ENCODE measurements around the gene SLC6A2. TPM values are rescaled to one million over a fixed set of nuclear protein-coding genes. Genes with fewer than 3 reads are reported as not detected.

The SLC6A2 gene
- total and polyA plus RNA-seq, 2 of the 13 experiments (the other 11 are each of a cell fraction or from before 2014, with no cell fraction given) = 0.62 to 0.66 TPM

DNA sequence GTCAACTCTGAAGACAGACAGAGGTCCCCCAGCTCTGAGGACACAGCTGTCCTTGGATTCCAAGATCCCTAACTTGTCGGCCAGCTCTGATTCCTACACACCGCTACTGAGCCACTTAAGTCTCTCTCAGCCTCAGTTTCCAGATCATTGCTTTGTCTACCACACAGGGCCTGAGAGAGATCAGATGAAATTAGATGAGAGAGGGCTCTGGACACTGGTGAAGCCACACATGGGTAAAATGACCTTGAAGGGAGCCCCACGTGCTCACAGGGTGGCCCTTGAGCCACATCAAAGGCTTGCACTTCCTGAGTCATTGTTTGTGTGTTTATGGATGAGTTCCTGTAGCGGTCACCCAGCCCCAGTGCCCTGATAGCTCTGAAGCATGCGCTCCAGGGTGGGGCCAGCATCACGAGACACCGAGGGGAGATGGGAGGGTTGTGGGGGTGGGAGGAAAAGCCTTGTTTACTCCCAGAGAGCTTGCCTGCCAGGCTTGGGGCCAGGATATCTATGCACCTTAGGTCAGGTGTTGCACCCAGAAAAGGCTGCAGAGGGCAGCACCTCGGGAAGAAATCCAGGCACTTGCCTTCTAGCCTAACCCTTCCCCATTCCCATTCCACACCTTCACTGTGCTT lies 32.7 kb upstream of the SLC6A2 start (continued):
- TF ChIP-seq, protein P1, sequence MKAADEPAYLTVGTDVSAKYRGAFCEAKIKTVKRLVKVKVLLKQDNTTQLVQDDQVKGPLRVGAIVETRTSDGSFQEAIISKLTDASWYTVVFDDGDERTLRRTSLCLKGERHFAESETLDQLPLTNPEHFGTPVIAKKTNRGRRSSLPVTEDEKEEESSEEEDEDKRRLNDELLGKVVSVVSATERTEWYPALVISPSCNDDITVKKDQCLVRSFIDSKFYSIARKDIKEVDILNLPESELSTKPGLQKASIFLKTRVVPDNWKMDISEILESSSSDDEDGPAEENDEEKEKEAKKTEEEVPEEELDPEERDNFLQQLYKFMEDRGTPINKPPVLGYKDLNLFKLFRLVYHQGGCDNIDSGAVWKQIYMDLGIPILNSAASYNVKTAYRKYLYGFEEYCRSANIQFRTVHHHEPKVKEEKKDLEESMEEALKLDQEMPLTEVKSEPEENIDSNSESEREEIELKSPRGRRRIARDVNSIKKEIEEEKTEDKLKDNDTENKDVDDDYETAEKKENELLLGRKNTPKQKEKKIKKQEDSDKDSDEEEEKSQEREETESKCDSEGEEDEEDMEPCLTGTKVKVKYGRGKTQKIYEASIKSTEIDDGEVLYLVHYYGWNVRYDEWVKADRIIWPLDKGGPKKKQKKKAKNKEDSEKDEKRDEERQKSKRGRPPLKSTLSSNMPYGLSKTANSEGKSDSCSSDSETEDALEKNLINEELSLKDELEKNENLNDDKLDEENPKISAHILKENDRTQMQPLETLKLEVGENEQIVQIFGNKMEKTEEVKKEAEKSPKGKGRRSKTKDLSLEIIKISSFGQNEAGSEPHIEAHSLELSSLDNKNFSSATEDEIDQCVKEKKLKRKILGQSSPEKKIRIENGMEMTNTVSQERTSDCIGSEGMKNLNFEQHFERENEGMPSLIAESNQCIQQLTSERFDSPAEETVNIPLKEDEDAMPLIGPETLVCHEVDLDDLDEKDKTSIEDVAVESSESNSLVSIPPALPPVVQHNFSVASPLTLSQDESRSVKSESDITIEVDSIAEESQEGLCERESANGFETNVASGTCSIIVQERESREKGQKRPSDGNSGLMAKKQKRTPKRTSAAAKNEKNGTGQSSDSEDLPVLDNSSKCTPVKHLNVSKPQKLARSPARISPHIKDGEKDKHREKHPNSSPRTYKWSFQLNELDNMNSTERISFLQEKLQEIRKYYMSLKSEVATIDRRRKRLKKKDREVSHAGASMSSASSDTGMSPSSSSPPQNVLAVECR (CRISPR knock-in tag; IDR thresholded peaks at IDR 0.05; ENCODE audit: borderline replicate concordance) = peak; percentile 77; the same call in 1 of the 2 replicates
- TF ChIP-seq SMARCE1 (IDR thresholded peaks at IDR 0.05; ENCODE audit: borderline replicate concordance) = no peak
- peak; percentile 80 for TF ChIP-seq GATAD1 (CRISPR knock-in tag; IDR thresholded peaks at IDR 0.05)
- no peak for TF ChIP-seq ZNF775 (CRISPR knock-in tag; IDR thresholded peaks at IDR 0.05; ENCODE audit: borderline replicate concordance)
- no peak; the same call in 1 of the 2 replicates for TF ChIP-seq ATF7 (IDR thresholded peaks at IDR 0.05)
- TF ChIP-seq ATF7 (CRISPR knock-in tag; IDR thresholded peaks at IDR 0.05) = peak; percentile 81
- TF ChIP-seq XBP1 (CRISPR knock-in tag; IDR thresholded peaks at IDR 0.05) = 0 out of 2 replicates have a peak, but pooled peaks have one; percentile 87
- TF ChIP-seq, protein P2, sequence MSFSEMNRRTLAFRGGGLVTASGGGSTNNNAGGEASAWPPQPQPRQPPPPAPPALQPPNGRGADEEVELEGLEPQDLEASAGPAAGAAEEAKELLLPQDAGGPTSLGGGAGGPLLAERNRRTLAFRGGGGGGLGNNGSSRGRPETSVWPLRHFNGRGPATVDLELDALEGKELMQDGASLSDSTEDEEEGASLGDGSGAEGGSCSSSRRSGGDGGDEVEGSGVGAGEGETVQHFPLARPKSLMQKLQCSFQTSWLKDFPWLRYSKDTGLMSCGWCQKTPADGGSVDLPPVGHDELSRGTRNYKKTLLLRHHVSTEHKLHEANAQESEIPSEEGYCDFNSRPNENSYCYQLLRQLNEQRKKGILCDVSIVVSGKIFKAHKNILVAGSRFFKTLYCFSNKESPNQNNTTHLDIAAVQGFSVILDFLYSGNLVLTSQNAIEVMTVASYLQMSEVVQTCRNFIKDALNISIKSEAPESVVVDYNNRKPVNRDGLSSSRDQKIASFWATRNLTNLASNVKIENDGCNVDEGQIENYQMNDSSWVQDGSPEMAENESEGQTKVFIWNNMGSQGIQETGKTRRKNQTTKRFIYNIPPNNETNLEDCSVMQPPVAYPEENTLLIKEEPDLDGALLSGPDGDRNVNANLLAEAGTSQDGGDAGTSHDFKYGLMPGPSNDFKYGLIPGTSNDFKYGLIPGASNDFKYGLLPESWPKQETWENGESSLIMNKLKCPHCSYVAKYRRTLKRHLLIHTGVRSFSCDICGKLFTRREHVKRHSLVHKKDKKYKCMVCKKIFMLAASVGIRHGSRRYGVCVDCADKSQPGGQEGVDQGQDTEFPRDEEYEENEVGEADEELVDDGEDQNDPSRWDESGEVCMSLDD (CRISPR knock-in tag; IDR thresholded peaks at IDR 0.05; ENCODE audit: borderline replicate concordance) = peak; percentile 80; the same call in 1 of the 2 replicates
- no peak for TF ChIP-seq GLI4 (CRISPR knock-in tag; IDR thresholded peaks at IDR 0.05; ENCODE audit: borderline replicate concordance)
- TF ChIP-seq DMAP1 (CRISPR knock-in tag; IDR thresholded peaks at IDR 0.05) = peak; percentile 87
- TF ChIP-seq ZNF460 (CRISPR knock-in tag; IDR thresholded peaks at IDR 0.05; ENCODE audit: borderline replicate concordance) = no peak
- TF ChIP-seq NCOA5 (CRISPR knock-in tag; IDR thresholded peaks at IDR 0.05) = no peak
- TF ChIP-seq ZNF543 (CRISPR knock-in tag; IDR thresholded peaks at IDR 0.05) = peak; percentile 93
- peak; percentile 58 for TF ChIP-seq CEBPG (CRISPR knock-in tag; IDR thresholded peaks at IDR 0.05)
- 0 out of 2 replicates have a peak, but pooled peaks have one; percentile 30 for TF ChIP-seq PCBP1 (IDR thresholded peaks at IDR 0.05; ENCODE audit: borderline replicate concordance, low read depth, low read length)
- TF ChIP-seq, protein P3, sequence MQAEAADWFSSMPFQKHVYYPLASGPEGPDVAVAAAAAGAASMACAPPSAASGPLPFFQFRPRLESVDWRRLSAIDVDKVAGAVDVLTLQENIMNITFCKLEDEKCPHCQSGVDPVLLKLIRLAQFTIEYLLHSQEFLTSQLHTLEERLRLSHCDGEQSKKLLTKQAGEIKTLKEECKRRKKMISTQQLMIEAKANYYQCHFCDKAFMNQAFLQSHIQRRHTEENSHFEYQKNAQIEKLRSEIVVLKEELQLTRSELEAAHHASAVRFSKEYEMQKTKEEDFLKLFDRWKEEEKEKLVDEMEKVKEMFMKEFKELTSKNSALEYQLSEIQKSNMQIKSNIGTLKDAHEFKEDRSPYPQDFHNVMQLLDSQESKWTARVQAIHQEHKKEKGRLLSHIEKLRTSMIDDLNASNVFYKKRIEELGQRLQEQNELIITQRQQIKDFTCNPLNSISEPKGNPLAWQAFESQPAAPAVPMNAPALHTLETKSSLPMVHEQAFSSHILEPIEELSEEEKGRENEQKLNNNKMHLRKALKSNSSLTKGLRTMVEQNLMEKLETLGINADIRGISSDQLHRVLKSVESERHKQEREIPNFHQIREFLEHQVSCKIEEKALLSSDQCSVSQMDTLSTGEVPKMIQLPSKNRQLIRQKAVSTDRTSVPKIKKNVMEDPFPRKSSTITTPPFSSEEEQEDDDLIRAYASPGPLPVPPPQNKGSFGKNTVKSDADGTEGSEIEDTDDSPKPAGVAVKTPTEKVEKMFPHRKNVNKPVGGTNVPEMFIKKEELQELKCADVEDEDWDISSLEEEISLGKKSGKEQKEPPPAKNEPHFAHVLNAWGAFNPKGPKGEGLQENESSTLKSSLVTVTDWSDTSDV (CRISPR knock-in tag; IDR thresholded peaks at IDR 0.05) = no peak
- TF ChIP-seq, protein P4, sequence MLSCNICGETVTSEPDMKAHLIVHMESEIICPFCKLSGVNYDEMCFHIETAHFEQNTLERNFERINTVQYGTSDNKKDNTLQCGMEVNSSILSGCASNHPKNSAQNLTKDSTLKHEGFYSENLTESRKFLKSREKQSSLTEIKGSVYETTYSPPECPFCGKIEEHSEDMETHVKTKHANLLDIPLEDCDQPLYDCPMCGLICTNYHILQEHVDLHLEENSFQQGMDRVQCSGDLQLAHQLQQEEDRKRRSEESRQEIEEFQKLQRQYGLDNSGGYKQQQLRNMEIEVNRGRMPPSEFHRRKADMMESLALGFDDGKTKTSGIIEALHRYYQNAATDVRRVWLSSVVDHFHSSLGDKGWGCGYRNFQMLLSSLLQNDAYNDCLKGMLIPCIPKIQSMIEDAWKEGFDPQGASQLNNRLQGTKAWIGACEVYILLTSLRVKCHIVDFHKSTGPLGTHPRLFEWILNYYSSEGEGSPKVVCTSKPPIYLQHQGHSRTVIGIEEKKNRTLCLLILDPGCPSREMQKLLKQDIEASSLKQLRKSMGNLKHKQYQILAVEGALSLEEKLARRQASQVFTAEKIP (CRISPR knock-in tag; IDR thresholded peaks at IDR 0.05; ENCODE audit: borderline replicate concordance) = no peak
- TF ChIP-seq, protein P5, sequence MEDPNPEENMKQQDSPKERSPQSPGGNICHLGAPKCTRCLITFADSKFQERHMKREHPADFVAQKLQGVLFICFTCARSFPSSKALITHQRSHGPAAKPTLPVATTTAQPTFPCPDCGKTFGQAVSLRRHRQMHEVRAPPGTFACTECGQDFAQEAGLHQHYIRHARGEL (CRISPR knock-in tag; IDR thresholded peaks at IDR 0.05) = no peak
